ENCODE results near the gene GM2A.
"Not testable (repeated sequence)": the region's sequence is repeated elsewhere in the genome, so short reads cannot be mapped to it uniquely, and the experiment has no call there.

The GM2A gene

DNA sequence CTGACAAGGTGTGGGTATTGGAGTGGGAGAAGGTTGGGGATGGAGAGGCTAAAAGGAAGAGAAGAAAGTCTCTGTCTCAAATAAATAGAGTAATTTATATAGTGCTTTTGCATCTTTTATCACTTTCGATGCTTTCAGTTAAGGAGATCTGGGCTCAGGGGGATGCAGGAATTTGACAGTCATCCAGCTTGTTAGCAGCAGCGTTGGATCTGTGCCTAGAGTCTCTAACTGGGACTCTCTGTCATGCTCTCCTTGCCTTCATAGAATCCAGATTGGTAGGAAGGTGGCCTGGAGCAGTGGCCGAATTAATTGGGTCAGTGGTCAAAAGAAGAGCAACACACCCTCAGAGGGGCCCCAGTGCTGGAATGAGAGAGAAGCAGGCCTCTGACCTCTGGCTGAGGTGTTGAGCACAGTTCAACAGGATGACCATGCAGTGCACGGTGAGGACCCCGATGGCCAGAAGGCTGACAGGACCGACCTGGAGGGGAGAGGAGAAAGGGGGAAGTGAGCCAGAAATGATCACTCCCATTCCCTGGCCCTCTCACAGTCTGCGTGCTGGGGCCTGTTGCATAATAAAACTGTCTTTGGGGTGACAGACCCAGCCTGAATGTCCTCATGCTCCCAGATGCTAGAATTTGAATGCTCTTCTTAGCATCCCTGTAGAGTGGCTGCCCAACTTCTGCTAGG lies 42.9 kb downstream of the GM2A start:
- no peak for DNase-seq

DNA sequence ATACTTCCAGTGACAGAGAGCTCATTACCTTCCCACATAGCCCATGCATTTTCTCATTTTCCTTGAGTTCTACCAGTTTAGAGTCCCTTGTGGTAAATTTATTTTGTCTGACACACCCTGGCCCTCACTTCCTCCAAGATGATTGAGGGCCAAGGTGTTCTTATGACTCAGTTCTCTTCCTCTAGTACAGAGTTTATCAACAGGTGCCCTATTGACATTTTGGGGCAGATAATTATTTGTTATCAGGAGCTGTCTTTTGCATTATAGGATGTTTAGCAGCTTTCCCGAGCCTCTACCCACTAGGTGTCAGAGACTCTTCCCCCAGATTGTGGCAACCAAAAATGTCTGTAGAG lies 43.5 kb downstream of the GM2A start:
- DNase-seq: no peak

DNA sequence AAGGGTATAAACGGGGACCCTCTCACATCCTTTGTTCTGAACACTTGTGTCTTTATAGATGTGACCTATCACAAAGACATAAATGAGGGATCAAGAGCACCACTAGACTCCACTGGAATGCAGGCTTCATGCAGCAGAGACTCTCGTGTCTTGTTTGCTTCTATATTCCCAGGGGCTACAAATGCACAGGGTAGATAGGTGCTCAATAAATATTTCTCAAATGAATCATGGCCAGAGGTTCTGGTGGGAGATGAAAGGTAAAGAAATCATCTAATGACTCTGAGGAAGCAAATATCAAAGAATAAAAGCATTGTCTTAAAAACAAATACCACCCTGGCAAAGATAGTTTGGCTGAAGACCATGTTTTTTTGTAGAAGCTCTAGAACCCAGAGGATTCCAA lies 44.0 kb downstream of the GM2A start:
- no peak for DNase-seq

DNA sequence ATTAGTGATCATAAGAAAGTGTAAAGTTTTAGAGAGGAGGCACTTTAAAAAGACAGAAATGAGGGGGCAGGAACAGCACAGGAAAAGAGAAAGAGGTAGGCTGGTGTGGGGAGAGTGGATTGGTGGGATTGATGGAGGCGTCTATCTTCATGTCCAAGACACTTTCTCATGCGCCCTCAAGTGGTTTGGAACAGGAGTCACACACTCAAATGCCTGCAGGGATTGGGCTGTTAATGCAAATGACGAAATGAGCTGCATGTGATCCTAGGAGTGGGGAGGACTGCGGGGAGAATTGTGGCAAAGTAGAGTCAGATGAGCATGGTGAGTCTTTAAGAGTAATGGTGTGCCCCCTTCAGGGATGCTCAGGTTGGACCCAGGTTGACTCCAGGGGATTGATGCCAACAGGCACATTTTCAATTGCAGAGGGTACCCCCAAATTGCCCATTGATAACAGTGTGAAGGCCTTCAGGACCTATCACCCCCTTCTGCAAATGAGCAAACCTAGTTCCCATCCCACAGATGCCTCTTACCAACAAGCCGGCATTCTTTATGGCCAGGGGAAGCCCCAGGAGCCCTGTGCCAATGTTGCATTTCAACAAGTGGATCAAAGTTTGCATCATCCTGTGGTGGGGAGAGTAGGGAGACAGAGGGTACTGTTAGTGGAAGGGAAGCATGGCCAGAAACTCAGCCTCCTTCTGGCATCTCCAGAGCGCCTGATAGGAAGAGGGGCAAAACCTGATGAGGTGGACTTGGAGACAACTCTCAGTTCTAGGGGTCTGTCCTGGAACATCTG lies 45.3 kb downstream of the GM2A start:
- peak; percentile 60 for DNase-seq

DNA sequence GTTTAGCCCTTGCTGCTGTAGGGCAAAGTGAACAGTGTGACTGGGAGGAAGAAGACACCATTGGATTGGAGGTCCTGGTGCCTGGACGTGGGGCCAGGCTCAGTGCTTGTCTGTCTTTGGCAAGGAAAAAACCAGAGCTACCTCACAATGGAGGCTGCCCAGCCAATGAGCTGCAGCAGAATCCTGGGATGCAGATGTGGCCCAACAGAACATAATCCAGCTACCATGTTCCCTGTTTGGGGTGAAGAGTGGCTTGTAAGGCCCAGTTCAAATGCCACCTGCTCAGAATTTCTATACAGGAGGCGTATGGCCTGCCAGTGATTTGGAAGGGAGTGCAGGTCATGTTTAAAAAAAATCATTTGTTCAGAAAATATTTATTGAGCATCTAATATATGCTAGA lies 50.7 kb downstream of the GM2A start, which contains the start of gene SLC36A3:
TSS of gene SLC36A3 (minus strand) at position 101 of the 400 bp plus-strand sequence. CDS start 412 bp downstream, outside the sequence.
- no peak for DNase-seq

DNA sequence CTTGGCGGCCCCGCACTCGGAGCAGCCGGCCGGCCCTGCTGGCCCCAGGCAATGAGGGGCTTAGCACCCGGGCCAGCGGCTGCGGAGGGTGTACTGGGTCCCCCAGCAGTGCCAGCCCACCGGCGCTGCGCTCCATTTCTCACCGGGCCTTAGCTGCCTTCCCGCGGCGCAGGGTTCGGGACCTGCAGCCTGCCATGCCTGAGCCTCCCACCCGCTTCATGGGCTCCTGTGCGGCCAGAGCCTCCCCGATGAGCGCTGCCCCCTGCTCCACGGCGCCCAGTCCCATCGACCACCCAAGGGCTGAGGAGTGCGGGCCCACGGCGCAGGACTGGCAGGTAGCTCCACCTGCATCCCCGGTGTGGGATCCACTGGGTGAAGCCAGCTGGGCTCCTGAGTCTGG lies 56.3 kb downstream of the GM2A start:
- DNase-seq: not testable (repeated sequence)

DNA sequence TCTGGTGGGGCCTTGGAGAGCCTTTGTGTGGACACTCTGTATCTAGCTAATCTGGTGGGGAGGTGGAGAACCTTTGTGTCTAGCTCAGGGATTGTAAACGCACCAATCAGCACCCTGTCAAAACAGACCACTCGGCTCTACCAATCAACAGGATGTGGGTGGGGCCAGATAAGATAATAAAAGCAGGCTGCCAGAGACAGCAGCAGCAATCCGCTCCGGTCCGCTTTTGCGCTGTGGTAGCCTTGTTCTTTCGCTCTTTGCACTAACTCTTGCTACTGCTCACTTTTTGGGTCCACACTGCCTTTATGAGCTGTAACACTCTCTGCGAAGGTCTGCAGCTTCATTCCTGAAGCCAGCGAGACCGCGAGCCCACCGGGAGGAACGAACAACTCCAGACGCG lies 56.8 kb downstream of the GM2A start:
- not testable (repeated sequence) for DNase-seq

DNA sequence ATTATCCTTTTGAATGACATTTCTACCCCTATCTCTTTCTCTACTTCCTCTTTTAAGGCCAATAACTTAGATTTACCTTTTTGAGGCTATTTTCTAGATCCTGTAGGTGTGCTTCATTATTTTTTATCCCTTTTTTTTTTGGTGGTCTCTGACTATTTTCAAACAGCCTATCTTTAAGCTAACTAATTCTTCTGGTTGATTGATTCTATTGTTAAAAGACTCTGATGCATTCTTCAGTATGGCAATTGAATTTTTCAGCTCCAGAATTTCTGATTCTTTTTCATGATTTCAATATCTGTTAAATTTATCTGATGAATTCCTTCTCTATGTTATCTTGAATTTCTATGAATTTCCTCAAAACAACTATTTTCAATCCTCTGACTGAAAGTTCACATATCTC lies 57.9 kb downstream of the GM2A start:
- DNase-seq: no peak

DNA sequence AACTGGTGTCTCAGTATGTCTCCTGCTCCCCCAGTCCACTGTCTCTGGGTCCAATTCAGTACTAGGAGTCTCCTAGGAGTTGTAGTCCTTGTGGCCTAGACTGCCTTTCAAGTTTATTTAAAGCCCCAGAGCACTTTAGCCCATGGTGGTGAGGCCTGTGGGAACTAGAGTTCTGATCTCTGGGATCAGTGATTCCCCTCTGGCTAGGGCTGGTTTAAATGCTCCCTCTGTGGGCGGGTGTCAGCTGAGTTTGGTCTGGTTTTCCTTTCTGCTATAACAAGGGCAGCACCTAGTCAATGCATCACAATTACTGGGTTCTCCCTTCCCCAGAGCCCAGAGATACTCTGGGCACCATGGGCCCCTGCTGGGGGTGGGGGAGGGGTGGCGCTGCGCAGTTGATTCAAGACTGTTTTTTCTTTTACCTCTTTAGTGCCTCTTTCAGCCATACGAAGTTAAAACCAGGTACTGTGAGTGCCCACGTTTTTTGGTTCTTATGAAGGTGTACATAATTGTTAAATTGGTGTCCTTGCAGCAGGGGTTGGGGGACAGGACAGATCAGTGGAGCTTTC lies 59.9 kb downstream of the GM2A start:
- no peak for DNase-seq

DNA sequence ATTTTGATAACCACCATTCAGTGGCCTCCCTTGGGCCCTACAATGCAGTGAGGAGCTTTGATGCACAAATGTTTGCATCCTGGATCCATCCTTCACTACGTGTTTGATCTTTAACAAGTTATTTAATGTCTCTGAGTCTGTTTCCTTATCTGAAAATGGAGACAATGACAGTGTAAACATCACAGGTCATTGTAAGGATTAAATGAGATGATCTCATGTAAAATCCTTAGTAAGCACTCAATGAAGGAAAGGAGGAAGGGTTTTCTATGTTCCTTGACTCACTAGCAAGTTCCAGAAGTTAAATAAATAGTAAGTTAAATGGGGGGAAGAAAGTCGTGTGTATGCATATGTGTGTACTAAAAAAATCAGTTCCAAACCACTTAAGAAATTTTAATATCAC lies 60.4 kb downstream of the GM2A start:
- DNase-seq: no peak

DNA sequence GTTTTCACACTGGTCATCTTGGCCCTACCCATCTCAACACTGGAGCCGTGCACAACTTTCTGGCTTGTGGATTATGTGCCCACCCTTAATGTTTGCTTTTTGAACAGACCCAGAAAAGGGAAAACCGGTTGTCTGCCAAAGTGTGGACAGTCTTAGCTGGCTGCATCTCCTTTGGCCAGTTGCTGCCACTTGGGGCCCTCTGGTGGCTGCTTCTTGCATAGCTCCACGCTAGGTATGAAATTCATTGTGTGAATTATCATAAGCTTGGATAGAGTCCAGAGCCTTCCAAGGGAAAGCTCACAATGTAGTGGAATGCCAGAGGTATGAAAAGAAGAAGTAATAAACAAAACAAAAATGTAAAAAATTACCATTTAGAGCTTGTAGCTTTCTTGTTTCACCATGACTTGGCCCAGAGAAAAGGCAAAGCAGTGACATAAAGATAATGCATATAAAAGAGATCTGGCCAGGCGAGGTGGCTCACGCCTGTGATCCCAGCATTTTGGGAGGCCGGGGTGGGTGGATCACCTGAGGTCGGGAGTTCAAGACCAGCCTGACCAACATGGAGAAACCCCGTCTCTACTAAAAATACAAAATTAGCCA lies 63.1 kb downstream of the GM2A start:
- DNase-seq: peak; percentile 56

DNA sequence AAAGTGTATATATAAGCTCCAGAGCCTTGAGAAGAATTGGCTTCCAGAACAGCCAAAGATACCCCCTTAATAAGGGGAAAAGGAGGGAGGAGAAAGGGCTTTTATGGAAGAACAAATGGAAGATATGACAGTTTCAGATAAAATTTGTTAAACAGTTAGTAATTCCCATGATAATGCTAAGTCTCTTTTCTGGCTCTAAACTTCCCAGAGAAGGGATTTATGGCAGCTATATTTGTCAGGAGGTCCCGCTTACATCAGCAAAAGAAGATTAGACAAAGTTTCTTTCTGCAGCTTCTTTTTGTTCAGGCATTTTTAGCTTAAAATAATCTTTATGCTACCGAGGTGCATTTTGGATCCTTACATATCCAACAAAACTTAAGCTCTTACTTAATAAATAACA lies 64.9 kb downstream of the GM2A start:
- no peak for DNase-seq

DNA sequence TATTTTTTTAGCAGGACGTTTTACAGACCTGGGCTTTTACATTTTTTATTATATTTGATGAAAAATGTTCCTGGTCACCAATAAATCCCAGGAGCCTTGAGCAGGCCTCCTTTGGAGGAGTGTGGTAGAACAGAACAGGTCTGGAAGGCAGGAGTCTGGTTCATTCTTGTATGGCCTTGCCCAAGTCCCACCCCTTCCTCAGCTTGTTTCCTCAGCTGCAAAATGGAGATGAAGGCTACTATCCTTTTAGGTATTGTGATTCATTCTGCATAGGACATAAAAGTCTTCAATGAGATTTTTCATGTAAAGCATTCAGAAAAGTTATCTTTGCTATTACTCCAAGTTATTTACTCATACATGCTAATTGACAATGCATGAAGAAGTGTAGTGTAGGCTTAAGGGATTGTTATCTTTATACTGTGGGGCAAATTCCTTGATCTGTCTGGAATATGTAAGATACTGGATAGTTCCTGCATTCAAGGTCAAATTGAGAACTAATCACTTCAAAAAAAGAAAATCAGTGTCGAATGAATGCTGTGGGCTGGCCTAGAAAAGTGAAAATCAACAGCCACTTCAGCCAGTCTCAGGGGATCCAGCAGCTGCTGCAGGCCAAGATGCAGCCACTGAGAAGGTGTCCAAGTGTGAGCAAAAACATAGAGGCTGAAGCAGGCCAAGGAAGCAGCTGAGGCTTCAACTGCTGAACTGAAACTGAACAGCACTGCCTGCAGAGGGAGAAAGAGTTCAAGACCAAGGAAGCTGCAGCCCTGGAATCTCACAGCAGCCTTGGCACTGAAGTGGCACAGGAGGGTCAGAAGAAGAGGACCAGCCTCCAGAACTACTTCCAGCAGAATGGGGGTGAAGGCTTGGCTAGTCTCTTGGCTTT lies 66.1 kb downstream of the GM2A start:
- DNase-seq: no peak

All from activated CD4-positive, alpha-beta T cell treated with anti-CD3 and anti-CD28 coated beads, Interleukin-2, amount 50 U/mL, for 16 hours (primary cell).